ENCODE measurements around the gene MDH2.
"Not testable (repeated sequence)": the region's sequence is repeated elsewhere in the genome, so short reads cannot be mapped to it uniquely, and the experiment has no call there.

The MDH2 gene

DNA sequence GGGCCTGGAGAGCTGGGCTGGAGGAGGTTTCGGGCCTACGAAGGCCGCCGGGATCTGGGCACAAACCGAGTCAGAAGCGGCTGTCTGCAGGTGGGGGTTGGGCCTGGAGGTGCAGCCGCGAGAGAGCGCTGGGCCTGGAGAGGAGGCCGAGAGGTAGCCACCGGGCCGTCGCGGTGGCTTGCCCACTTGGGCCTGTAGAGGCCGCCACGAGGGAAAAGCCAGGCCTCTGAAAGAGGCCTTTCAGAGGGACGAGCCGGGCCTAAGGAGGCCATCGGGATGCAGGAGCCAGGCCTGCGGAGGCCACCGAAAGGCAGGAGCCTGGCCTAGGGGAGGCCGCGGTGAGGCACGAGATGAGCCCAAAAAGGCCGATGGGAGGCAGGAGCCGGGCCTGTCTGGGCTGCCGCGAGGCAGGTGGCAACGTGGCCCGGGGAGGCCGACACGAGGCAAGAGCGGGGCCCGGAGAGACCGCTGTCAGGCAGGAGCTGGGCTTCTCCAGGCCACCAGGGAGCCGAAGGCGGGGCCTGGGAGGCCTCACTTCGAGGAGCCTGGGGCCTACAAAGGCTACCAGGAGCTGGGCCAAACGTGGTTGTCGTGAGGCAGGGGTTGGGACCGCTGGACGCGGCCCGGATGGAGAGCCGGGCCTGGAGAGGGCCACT is 25.6 kb downstream of the MDH2 start:
- DNase-seq: no peak

DNA sequence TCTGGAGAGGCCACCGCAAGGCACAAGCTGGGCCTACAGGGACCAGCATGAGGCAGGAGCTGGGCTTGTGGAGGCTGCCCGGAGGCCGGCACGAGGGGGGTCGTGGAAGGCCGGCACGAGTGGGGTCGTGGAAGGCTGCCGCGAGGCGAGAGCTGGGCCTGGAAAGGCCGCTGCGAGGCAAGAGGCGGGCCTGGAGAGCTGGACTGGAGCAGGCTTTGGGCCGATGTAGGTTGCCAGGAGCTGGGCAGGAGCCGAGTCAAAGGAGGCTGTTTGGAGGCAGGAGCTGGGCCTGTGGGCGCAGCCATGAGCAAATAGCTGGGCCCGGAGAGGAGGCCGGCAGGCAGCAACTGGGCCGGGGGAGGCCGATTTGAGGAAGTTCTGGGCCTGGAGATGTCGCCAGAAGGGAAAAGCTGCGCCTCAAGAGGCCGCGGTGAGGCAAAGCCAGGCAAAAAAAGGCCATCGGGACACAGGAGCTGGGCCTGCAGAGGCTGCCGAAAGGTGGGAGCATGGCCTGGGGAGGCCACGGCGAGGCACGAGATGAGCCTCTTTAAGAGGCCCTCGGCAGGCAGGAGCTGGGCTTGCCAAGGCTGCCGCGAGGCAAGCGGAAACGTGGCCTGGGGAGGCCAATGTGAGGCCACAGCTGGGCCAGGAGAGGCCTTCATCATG is 26.5 kb downstream of the MDH2 start:
- DNase-seq: no peak

DNA sequence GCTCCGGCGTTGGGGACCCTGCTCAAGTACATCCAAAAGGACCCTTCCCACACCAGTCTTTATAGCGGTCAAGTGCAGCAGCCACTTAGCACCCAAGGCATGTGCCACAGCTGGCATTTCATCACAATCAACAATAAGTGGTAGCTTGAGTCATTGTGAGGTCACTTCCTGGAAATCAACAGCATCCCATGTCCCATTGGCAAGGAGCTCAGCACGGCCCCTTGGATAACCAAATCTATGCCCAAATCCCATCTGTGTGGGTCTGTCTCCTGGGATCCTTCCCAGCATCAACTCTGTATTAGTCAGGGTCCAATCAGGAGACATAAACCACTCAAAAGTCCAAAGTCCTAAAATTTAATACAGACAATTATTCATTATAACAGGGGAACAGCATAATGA is 27.1 kb downstream of the MDH2 start:
- no peak for DNase-seq

DNA sequence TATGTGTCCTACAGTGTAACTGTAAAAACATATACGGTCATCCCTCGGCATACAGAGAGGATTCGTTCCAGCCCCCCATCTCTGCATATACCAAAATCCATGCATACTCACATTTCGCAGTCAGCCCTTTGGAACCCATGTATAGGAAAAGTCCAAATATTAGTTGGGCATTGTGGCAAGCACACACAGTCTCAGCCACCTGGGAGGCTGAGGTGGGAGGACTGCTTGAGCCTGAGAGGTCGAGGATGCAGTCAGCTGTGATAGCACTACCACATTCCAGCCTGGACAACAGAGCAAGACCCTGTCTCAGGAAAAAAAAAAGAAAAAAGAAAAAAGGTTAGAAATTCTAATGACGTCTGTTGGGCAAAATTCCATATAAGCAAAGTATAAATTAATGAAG is 29.1 kb downstream of the MDH2 start:
- no peak for DNase-seq

DNA sequence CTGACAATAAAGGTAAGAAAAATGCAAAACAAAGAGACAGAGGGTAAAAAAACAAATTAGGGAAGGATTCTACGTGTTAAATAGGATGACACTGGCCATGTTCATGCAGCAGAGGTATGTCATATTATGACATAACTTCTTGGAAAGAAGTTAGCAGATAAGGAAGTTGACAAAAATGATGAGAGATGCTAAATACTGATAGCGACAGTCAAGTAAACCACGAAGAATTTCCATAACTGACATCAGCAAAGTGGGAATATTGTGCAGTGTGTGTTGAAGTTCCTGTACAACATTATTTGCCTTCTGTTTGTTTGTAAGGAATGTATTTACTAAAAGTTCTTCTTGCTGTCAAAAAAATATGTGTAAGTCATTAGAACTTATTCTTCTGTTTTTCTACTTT is 29.5 kb downstream of the MDH2 start:
- no peak for DNase-seq

DNA sequence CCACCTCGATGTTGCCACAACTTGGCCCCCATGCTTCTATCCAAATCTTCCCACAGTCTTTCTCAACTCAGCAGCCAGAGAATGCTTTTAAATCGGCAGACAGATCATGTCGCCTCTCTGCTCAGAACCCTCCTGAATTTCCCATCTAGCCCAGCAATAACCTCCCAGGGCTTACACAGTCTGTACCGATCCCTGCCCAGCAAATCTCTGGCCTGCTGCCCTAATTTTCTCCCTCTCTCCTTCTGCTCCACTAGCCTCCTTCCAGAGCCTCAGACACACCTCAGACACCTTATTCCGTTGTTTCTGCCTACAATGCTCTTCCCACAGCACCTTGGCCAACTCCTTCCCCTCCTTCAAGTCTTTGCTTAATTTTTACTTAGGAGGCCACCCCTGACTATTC is 32.3 kb downstream of the MDH2 start:
- no peak for DNase-seq

DNA sequence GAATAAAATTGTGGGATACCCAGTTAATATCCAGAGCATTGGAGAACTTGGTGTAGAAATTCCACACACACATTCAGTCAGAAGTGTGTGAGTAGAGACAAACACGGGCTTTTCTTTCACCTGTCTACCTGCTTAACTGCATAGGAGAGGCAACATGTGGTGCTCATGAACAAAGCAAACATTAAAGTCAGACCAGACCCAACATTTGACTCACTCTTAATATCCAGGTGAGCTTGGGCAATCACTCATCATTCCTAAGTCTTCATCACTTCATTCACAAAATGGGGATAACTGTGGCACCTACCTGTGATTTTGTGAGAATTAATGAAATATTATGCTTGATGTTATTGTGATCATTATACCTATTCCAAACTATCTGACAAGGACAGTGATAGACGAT is 36.2 kb downstream of the MDH2 start:
- not testable (repeated sequence) for DNase-seq

DNA sequence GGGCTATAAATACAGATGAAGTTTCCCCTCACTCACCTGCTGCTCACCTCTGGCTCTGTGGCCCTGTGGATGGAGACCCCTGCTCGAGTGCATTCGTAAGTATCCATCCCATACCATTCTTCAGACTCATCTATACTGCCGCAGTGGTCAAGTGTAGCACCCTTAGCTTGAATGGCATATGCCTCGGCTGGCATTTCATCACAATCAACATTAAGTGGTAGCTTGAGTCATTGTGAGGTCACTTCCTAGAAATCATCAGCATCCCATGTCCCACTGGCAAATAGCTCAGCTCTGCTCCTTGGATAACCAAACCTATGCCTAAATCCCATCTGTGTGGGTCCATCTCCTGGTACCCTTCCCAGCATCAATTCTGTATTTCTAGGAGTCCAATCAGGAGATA is 38.2 kb downstream of the MDH2 start:
- no peak for DNase-seq

DNA sequence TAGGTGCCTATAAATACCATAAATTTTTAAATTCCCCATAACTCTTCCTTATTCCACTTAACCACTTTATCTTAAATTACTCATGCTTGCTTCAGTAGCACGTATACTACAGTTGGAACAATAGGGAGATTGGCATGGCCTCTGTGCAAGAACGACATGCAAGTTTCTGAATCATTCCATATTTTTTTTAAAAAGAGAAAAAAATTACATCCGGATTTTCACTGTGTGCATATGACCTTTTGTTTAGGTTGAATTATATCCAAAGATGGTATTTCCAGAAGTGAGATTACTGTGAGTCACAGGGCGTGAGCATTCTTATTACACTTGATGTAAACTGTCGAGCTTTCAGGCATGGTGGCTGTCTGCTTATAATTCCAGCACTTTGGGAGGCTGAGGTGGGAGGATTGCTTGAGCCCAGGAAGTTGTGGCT is 39.5 kb downstream of the MDH2 start:
- not testable (repeated sequence) for DNase-seq

DNA sequence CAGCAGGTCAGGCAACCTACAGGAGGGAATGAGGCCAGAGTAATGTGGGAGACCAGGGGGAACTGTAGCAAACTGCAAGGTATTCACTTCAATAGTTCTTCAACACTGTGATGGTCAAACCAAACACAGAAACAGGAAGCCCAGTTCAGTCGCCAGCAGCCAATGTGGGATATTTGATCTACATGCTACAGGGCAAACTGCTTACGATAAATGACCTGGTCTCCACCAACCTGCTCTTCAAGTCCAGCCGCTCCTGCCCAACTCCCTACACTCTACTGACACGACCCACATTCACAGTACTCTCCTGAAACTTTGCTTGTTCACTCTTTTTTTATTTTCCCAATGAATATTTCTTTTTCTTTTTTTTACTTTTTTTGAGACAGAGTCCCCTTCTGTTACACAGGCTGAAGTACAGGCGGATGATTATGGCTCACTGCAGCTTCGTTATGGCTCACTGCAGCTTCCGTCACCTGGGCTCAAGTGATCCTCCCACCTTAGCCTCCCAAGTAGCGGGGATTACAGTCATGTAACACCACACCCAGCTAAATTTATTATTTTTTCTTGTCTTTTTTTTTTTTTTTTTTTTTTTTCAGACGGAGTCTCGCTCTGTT is 42.1 kb downstream of the MDH2 start:
- DNase-seq: no peak

DNA sequence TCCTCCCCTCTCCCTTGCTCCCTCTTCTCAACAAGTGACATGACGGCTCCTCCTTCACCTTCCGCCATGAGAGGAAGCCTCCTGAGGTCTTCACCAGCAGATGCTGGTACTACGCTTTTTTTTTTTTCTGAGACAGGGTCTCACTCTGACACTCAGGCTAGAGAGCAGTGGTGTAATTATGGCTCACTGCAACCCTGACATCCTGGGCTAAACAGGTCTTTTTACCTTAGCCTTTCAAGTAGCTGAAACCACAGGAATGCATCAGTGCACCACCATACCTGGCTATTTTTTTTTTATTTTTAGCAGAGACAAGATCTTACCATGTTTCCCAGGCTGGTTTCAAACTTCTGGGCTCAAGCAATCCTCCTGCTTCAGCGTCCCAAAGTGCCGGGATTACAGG is 43.6 kb downstream of the MDH2 start:
- no peak for DNase-seq

DNA sequence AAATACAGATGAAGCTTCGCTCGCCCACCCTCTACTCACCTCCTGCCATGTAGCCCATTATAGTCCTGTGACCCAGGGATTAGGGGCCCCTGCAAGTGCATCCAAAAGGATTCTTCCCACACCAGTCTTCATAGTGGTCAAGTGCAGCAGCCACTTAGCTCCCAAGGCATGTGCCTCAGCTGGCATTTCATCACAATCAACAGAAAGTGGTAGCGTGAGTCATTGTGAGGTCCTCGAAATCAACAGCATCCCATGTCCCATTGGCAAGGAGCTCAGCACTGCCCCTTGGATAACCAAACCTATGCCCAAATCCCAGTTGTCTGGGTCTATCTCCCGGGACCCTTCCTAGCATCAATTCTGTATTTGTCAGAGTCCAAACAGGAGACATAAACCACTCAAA is 45.6 kb downstream of the MDH2 start:
- DNase-seq: not testable (repeated sequence)

DNA sequence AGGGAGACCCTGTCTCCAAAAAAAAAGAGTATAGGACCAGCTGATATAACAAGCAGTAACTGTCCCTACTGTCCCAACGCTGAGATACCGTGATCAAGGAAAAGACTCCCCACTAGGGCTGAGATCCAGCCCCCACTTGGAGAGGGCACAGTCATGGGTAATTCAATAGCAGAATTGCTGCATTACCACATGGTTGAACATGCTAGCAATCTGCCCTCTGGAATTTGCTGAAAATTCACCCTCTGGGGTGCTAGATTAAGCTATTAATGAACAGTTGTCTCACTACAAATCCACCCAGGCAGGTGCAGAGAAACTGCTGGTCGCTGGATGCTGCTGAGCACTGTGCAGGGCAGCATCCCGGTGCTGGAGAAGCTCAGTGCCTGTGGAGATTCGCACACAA is 46.4 kb downstream of the MDH2 start:
- not testable (repeated sequence) for DNase-seq

DNA sequence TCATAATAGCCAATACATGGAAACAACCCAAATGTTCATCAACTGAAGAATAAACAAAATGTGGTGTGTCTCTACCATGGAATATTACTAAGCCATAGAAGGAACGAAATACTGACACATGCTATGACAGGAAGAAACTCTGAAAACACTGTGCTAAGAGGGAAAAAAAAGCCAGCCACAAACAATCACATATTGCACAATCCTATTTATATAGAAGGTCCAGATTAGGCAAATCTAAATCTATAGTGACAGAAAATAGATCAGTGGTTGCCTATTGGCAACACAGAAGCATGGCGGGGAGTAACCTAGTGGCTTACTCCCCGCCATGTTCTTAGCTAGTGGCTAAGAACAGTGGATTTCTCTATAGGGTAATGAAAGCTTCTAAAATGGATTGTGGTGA is 48.0 kb downstream of the MDH2 start:
- DNase-seq: no peak

DNA sequence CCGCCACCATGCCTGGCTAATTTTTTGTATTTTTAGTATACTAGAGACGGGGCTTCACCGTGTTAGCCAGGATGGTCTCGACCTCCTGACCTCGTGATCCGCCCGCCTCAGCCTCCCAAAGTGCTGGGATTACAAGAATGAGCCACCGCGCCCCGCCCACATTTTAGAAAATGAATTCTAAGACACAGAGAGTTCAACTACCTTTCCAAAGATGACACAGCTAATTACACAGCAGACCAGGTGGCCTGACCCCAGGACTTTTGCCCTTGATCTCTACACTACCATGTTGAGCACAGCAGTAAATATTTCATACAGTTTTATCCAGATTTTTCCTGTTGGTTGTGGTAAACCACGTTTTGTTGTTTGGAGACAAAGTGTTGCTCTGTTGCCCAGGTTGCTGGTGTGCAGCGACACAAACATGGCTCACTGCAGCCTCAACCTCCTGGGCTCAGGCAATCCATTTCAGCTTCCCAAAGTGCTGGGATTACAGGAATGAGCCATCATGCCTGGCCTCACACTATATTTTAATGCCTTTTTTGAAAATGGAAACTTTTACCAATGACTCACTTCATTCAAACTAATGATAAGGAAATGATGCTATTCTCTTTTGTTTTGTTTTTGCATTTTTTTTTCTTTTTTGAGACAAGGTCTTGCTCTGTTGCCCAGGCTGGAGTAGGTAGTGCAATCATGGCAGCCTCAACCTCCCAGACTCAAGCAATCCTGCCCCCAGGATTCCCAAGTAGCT is 54.0 kb downstream of the MDH2 start:
- not testable (repeated sequence) for DNase-seq

DNA sequence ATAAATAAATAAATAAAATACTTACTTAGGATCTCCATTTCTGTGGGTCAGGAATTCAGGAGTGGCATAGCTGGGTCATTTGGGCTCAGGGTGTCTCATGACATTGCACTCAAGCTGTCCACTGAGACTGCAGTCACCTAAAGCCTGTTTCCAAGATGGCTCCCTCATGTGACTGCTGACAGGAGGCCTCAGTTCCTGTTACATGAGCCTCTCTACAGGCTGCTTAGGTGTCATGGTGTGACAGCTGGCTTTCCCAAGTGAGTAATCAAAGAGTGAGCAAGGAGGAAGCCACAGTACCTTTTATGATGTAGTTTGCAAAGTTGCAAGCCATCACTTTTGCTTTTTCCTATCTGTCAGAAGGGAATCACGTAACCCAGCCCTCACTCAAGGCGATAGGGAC is 55.9 kb downstream of the MDH2 start:
- DNase-seq: not testable (repeated sequence)

DNA sequence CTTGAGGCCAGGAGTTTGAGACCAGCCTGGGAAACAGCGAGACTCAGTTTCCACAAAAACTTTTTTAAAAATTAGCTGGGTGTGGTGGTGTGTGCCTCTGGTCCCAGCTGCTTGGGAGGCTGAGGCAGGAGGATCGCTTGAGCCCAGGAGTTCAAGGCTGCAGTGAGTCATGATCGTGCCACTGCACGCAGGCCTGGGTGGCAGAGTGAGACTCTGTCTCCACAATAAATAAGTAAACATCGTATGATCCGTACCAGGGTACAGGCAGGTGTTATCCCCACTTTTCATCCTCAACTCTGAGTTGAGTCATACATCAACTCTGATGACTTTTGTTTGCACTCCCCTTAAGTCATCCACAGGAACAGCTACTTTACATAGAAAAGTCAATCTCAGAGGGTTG is 58.2 kb downstream of the MDH2 start:
- DNase-seq: not testable (repeated sequence)

DNA sequence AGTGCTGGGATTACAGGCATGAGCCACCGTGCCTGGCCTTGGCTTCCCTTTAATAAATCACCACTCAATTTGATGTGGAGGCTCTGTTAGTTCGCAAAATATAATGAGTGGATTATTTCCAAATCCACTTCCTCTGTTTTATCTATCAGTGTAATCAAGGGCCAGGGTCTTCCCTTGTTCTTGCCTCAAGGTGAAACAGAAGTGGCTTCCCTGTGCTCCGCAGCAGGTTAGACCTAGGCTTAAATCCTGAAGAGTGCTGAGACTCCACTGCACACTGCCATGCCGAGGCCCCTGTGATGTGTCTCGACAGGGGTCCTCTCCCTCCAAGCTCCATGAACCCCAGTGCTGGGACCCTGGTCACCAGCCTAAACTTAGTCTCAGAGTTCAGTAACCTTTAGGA is 59.0 kb downstream of the MDH2 start:
- DNase-seq: no peak

DNA sequence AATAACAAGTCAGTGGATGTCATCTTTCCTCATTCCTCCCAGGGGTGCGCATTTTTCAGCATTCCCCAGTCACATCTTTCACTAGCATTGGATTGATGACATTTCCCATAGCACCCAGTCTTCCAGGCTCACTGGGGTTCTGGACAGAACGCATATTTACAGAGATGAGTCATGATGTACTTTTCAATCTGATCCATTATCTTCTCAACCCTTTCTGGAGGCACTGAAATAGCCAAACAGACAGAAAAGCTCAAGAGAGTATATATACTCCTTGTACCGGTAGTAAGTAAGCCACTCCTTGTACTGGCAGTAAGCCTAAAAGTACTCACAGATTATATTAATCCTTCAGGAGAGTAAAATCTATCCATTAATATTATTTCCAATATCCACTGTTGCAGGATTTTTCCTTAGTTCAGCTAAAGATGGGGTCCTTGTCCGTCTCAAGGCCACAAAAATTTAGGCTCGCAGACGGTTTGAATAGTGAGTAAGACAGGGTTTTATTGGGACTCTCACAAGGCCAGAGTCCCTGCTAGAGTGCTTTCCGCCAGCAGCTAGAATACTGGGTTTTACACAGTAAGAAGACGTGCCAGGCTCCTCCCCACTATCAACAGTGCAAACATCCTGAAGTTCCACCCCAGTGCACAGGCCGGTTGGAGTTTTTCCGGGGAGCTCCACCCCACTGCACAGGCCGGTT is 60.8 kb downstream of the MDH2 start:
- DNase-seq: no peak

DNA sequence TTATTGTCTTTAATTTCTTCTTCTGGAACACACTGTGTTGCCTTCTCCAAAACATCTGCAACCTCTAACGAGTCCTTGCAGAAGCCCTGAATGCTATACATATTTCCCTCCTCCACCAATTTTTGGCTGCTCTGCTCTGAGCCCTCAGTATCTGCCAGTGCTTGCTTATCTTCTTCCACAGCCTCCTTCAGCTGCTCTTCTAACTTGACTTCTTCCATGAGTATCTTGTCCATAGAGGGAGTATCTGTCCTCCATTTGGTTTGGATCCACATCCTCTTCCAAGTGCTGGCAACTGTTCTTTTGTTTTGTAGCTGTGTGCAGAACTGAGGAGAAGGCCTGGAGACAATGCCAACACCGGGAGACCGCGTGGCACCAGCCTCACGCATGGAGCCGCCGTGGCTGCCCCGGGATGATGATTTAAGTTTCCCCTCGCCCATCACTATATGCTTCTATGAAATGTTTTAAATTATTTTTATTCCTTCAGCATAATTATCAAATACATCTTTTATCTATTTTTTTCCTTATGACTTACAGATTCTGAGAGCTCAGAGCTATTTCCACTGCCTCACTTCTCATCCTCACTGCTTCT is 65.2 kb downstream of the MDH2 start:
- DNase-seq: not testable (repeated sequence)

DNA sequence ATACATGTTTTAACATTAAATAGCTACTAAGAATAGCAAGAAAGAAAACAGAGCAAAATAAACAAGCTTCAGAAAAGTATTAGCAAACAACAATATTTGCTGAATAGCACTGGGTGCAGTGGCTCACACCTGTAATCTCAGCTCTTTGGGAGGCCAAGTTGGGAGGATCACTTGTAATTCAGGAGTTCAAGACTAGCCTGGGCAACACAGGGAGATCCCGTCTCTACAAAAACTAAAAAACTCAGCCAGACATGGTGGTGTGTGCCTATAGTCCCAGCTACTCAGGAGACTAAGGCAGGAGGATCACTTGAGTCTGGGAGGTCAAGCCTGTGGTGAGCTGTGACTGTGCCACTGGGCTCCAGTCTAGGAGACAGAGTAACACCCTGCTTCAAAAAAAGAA is 66.8 kb downstream of the MDH2 start:
- DNase-seq: not testable (repeated sequence)
